Measurements from ENCODE around the gene MAP3K5. TPM values are rescaled to one million over a fixed set of nuclear protein-coding genes. Genes with fewer than 3 reads are reported as not detected.

MAP3K5 gene
- total and polyA plus RNA-seq, 2 of the 8 experiments (the other 6 are each of a cell fraction or from before 2014, with no cell fraction given) = 0.63 to 2.6 TPM

DNA sequence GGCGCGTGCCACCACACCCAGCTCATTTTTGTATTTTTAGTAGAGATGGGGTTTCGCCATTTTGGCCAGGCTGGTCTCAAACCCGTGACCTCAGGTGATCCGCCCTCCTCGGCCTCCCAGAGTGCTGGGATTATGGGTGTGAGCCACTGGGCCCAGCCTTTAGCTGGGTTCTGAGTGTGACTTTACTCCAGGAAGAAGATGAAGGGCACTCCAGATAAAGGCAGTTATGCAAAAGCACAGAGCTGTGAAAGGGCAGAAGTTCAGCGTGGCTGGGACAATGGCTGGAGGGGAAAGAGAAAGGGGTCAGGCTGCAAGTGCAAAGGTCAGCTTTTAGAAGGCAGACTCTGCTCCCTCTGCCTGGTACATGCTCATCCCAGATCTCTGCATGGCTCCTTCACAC is 39.7 kb downstream of the MAP3K5 start (continued):
- TF ChIP-seq RFX5 (IDR thresholded peaks at IDR 0.05; ENCODE audit: borderline replicate concordance, low read depth, low read length) (no peak), POLR2AphosphoS5 (IDR thresholded peaks at IDR 0.05; ENCODE audit: low read depth, low read length) (no peak), SIRT6 (IDR thresholded peaks at IDR 0.05; ENCODE audit: low read length) (no peak), SUZ12 (IDR thresholded peaks at IDR 0.05; ENCODE audit: low read length) (no peak)

Measured in H1 (cell line).